ENCODE measurements around the gene ZNF254.

Gene ZNF254

GRCh38 chr19:24055548-24055947 lies 31.4 kb upstream of the ZNF254 start:
- Histone ChIP-seq H3K4me1 (ENCODE audit: control insufficient read depth, insufficient read depth, low read length) (no peaks in the 10 kb centered on the region), H3K4me3 (ENCODE audit: low read length) (no peak overlapping the region), H3K27ac (ENCODE audit: low read length) (no peak overlapping the region), H3K9me3 (ENCODE audit: control insufficient read depth, insufficient read depth, low read length) (no peaks in the 10 kb centered on the region), H3K27me3 (ENCODE audit: control insufficient read depth, insufficient read depth, low read length) (no peaks in the 10 kb centered on the region), H3K36me3 (ENCODE audit: control insufficient read depth, insufficient read depth, low read length) (peaks cover 36% of the 10 kb centered on the region; the same call in 1 of the 2 replicates)
- no peak for DNase-seq (ENCODE audit: low read depth, low spot score)
- WGBS (ENCODE audit: insufficient coverage, insufficient read length), result no CpG with 5 or more reads among the region's 3 CpGs

GRCh38 chr19:24057144-24057543 lies 29.8 kb upstream of the ZNF254 start:
- no peaks in the 10 kb centered on the region for H3K4me1 ChIP-seq (ENCODE audit: control insufficient read depth, insufficient read depth, low read length)
- peaks cover 30% of the 10 kb centered on the region; the same call in 1 of the 2 replicates for H3K36me3 ChIP-seq (ENCODE audit: control insufficient read depth, insufficient read depth, low read length)
- no peaks in the 10 kb centered on the region for H3K9me3 ChIP-seq (ENCODE audit: control insufficient read depth, insufficient read depth, low read length)
- no peaks in the 10 kb centered on the region for H3K27me3 ChIP-seq (ENCODE audit: control insufficient read depth, insufficient read depth, low read length)
- no peak overlapping the region for H3K4me3 ChIP-seq (ENCODE audit: low read length)
- no peak overlapping the region for H3K27ac ChIP-seq (ENCODE audit: low read length)
- DNase-seq (ENCODE audit: low read depth, low spot score), result no peak
- WGBS (ENCODE audit: insufficient coverage, insufficient read length), result no CpG with 5 or more reads among the region's 5 CpGs

GRCh38 chr19:24059563-24060295 lies 27.3 kb upstream of the ZNF254 start:
- no peak overlapping the region for H3K4me3 ChIP-seq (ENCODE audit: low read length)
- DNase-seq (ENCODE audit: low read depth, low spot score), result no peak
- WGBS (ENCODE audit: insufficient coverage, insufficient read length), result no CpG with 5 or more reads among the region's 2 CpGs
- H3K27me3 ChIP-seq (ENCODE audit: control insufficient read depth, insufficient read depth, low read length), result no peaks in the 10 kb centered on the region
- H3K27ac ChIP-seq (ENCODE audit: low read length), result no peak overlapping the region
- peaks cover 12% of the 10 kb centered on the region; the same call in 1 of the 2 replicates for H3K36me3 ChIP-seq (ENCODE audit: control insufficient read depth, insufficient read depth, low read length)
- H3K4me1 ChIP-seq (ENCODE audit: control insufficient read depth, insufficient read depth, low read length), result no peaks in the 10 kb centered on the region
- no peaks in the 10 kb centered on the region for H3K9me3 ChIP-seq (ENCODE audit: control insufficient read depth, insufficient read depth, low read length)

GRCh38 chr19:24060687-24061356 lies 26.2 kb upstream of the ZNF254 start:
- no peak for DNase-seq (ENCODE audit: low read depth, low spot score)
- no peak overlapping the region for H3K4me3 ChIP-seq (ENCODE audit: low read length)
- H3K27ac ChIP-seq (ENCODE audit: low read length), result no peak overlapping the region
- no peaks in the 10 kb centered on the region for H3K4me1 ChIP-seq (ENCODE audit: control insufficient read depth, insufficient read depth, low read length)
- no peaks in the 10 kb centered on the region for H3K27me3 ChIP-seq (ENCODE audit: control insufficient read depth, insufficient read depth, low read length)
- no CpG with 5 or more reads among the region's 2 CpGs for WGBS (ENCODE audit: insufficient coverage, insufficient read length)
- H3K9me3 ChIP-seq (ENCODE audit: control insufficient read depth, insufficient read depth, low read length), result no peaks in the 10 kb centered on the region
- peaks cover 12% of the 10 kb centered on the region; the same call in 1 of the 2 replicates for H3K36me3 ChIP-seq (ENCODE audit: control insufficient read depth, insufficient read depth, low read length)

- no peaks in the 10 kb centered on the region for H3K27me3 ChIP-seq (ENCODE audit: control insufficient read depth, insufficient read depth, low read length)
- H3K4me1 ChIP-seq (ENCODE audit: control insufficient read depth, insufficient read depth, low read length), result no peaks in the 10 kb centered on the region
- H3K36me3 ChIP-seq (ENCODE audit: control insufficient read depth, insufficient read depth, low read length), result peaks cover 10% of the 10 kb centered on the region; the same call in 1 of the 2 replicates
- no peak for DNase-seq (ENCODE audit: low read depth, low spot score)
- no peak overlapping the region for H3K4me3 ChIP-seq (ENCODE audit: low read length)
- no peak overlapping the region for H3K27ac ChIP-seq (ENCODE audit: low read length)
- H3K9me3 ChIP-seq (ENCODE audit: control insufficient read depth, insufficient read depth, low read length), result no peaks in the 10 kb centered on the region
These were observed 24.8 kb upstream of the ZNF254 start for GRCh38 chr19:24062190-24062589.

GRCh38 chr19:24063295-24063694 lies 23.7 kb upstream of the ZNF254 start:
- H3K36me3 ChIP-seq (ENCODE audit: control insufficient read depth, insufficient read depth, low read length), result peaks cover 8% of the 10 kb centered on the region; the same call in 1 of the 2 replicates

GRCh38 chr19:24064175-24064574 lies 22.8 kb upstream of the ZNF254 start:
- no peaks in the 10 kb centered on the region for H3K4me1 ChIP-seq (ENCODE audit: control insufficient read depth, insufficient read depth, low read length)
- no CpG with 5 or more reads among the region's 1 CpG for WGBS (ENCODE audit: insufficient coverage, insufficient read length)
- no peak for DNase-seq (ENCODE audit: low read depth, low spot score)
- H3K27me3 ChIP-seq (ENCODE audit: control insufficient read depth, insufficient read depth, low read length), result no peaks in the 10 kb centered on the region
- H3K36me3 ChIP-seq (ENCODE audit: control insufficient read depth, insufficient read depth, low read length), result peaks cover 4% of the 10 kb centered on the region; the same call in 1 of the 2 replicates
- no peaks in the 10 kb centered on the region for H3K9me3 ChIP-seq (ENCODE audit: control insufficient read depth, insufficient read depth, low read length)
- H3K27ac ChIP-seq (ENCODE audit: low read length), result no peak overlapping the region
- H3K4me3 ChIP-seq (ENCODE audit: low read length), result no peak overlapping the region

More at GRCh38 chr19:24063295-24063694, 23.7 kb upstream of the ZNF254 start:
- DNase-seq (ENCODE audit: low read depth, low spot score), result no peak
- Histone ChIP-seq H3K4me3 (ENCODE audit: low read length) (no peak overlapping the region), H3K9me3 (ENCODE audit: control insufficient read depth, insufficient read depth, low read length) (no peaks in the 10 kb centered on the region), H3K4me1 (ENCODE audit: control insufficient read depth, insufficient read depth, low read length) (no peaks in the 10 kb centered on the region), H3K27me3 (ENCODE audit: control insufficient read depth, insufficient read depth, low read length) (no peaks in the 10 kb centered on the region), H3K27ac (ENCODE audit: low read length) (no peak overlapping the region)
- no CpG with 5 or more reads among the region's 5 CpGs for WGBS (ENCODE audit: insufficient coverage, insufficient read length)

GRCh38 chr19:24065243-24065642 lies 21.7 kb upstream of the ZNF254 start:
- Histone ChIP-seq H3K27me3 (ENCODE audit: control insufficient read depth, insufficient read depth, low read length) (no peaks in the 10 kb centered on the region), H3K36me3 (ENCODE audit: control insufficient read depth, insufficient read depth, low read length) (peaks cover 3% of the 10 kb centered on the region; the same call in 1 of the 2 replicates), H3K27ac (ENCODE audit: low read length) (no peak overlapping the region), H3K4me1 (ENCODE audit: control insufficient read depth, insufficient read depth, low read length) (no peaks in the 10 kb centered on the region), H3K4me3 (ENCODE audit: low read length) (no peak overlapping the region), H3K9me3 (ENCODE audit: control insufficient read depth, insufficient read depth, low read length) (no peaks in the 10 kb centered on the region)
- whole genome bisulfite sequencing (ENCODE audit: insufficient coverage, insufficient read length), result no CpG with 5 or more reads among the region's 1 CpG
- DNase-seq (ENCODE audit: low read depth, low spot score), result no peak

- no peak overlapping the region for H3K4me3 ChIP-seq (ENCODE audit: low read length)
- H3K27ac ChIP-seq (ENCODE audit: low read length), result no peak overlapping the region
- no peaks in the 10 kb centered on the region for H3K27me3 ChIP-seq (ENCODE audit: control insufficient read depth, insufficient read depth, low read length)
- no peaks in the 10 kb centered on the region for H3K9me3 ChIP-seq (ENCODE audit: control insufficient read depth, insufficient read depth, low read length)
- WGBS (ENCODE audit: insufficient coverage, insufficient read length), result no CpG with 5 or more reads among the region's 1 CpG
- no peak for DNase-seq (ENCODE audit: low read depth, low spot score)
- peaks cover 3% of the 10 kb centered on the region; the same call in 1 of the 2 replicates for H3K36me3 ChIP-seq (ENCODE audit: control insufficient read depth, insufficient read depth, low read length)
- H3K4me1 ChIP-seq (ENCODE audit: control insufficient read depth, insufficient read depth, low read length), result no peaks in the 10 kb centered on the region
These were observed 21.0 kb upstream of the ZNF254 start for GRCh38 chr19:24065865-24066604.

GRCh38 chr19:24069905-24070657 lies 16.9 kb upstream of the ZNF254 start:
- H3K4me1 ChIP-seq (ENCODE audit: control insufficient read depth, insufficient read depth, low read length), result no peaks in the 10 kb centered on the region
- peaks cover 5% of the 10 kb centered on the region; the same call in 1 of the 2 replicates for H3K36me3 ChIP-seq (ENCODE audit: control insufficient read depth, insufficient read depth, low read length)
- no CpG with 5 or more reads among the region's 3 CpGs for WGBS (ENCODE audit: insufficient coverage, insufficient read length)
- H3K4me3 ChIP-seq (ENCODE audit: low read length), result no peak overlapping the region
- DNase-seq (ENCODE audit: low read depth, low spot score), result no peak
- H3K27ac ChIP-seq (ENCODE audit: low read length), result no peak overlapping the region
- H3K27me3 ChIP-seq (ENCODE audit: control insufficient read depth, insufficient read depth, low read length), result no peaks in the 10 kb centered on the region; the same call in 1 of the 2 replicates
- no peaks in the 10 kb centered on the region for H3K9me3 ChIP-seq (ENCODE audit: control insufficient read depth, insufficient read depth, low read length)
